Measurements from ENCODE around the gene KLRC4. TPM values are rescaled to one million over a fixed set of nuclear protein-coding genes. Genes with fewer than 3 reads are reported as not detected.

The KLRC4 gene, protein sequence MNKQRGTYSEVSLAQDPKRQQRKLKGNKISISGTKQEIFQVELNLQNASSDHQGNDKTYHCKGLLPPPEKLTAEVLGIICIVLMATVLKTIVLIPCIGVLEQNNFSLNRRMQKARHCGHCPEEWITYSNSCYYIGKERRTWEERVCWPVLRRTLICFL
- total RNA-seq: under 1 TPM in 1 of 2 donors, not detected in 1; 0.91 TPM
- polyA plus RNA-seq: under 1 TPM in 1 of 2 donors, not detected in 1; 0.45 TPM
- long read RNA-seq, donor 1: 0 reads
- long read RNA-seq, donor 2: 0 reads
- long read RNA-seq, donor 3: 0 reads
- long read RNA-seq, donor 4: 0 reads
- long read RNA-seq, donor 5: 0 reads

DNA sequence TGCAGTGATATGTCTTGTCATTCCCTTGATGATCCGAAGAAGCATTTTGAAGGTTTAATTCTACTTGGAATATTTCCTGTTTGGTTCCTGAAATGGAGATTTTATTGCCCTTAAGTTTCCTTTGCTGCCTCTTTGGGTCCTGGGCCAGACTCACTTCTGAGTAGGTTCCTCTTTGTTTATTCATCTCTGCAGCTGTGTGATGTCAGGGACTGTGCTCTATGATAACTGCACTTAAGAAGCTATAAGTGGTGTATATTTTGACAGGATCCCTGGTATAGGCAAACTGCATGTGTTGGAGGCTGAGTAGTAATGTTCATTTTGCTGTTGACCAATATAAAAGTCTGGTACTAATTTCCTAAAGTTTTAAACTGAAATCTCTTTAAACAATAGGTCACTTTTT, at the start of gene KLRC4:
TSS of gene KLRC4 (minus strand) at position 366 of the 400 bp plus-strand sequence. CDS start at position 184, 182 bp downstream.
- H3K36me3 ChIP-seq (ENCODE audit: control insufficient read depth in 4 of 4, insufficient read depth in 4 of 4, low read length in 4 of 4): no peaks in the 10 kb centered on the region
- H3K4me3 ChIP-seq: no peak within 1 kb of the TSS
- ATAC-seq (ENCODE audit: insufficient read depth, low FRiP score) (no peak), DNase-seq (peak in 1 of 3 donors; percentile 6)
- H3K4me1 ChIP-seq (ENCODE audit: control insufficient read depth in 5 of 5, insufficient read depth in 5 of 5, low read length in 5 of 5): no peaks in the 10 kb centered on the region
- no peak within 1 kb of the TSS for H3K27ac ChIP-seq (ENCODE audit: low read depth in 1 of 2, low read length in 1 of 2)
- H3K9ac ChIP-seq (ENCODE audit: insufficient read depth in 1 of 2, low read length in 2 of 2): no peak within 1 kb of the TSS
- TF ChIP-seq, protein P1, sequence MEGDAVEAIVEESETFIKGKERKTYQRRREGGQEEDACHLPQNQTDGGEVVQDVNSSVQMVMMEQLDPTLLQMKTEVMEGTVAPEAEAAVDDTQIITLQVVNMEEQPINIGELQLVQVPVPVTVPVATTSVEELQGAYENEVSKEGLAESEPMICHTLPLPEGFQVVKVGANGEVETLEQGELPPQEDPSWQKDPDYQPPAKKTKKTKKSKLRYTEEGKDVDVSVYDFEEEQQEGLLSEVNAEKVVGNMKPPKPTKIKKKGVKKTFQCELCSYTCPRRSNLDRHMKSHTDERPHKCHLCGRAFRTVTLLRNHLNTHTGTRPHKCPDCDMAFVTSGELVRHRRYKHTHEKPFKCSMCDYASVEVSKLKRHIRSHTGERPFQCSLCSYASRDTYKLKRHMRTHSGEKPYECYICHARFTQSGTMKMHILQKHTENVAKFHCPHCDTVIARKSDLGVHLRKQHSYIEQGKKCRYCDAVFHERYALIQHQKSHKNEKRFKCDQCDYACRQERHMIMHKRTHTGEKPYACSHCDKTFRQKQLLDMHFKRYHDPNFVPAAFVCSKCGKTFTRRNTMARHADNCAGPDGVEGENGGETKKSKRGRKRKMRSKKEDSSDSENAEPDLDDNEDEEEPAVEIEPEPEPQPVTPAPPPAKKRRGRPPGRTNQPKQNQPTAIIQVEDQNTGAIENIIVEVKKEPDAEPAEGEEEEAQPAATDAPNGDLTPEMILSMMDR (IDR thresholded peaks at IDR 0.05; ENCODE audit: control extremely low read depth, extremely low read depth): no peak
- H3K9me3 ChIP-seq (ENCODE audit: control insufficient read depth in 4 of 4, insufficient read depth in 3 of 4, low read length in 3 of 4): no peaks in the 10 kb centered on the region
- no peaks in the 10 kb centered on the region for H3K27me3 ChIP-seq (ENCODE audit: control insufficient read depth in 3 of 3, insufficient read depth in 3 of 3, low read length in 2 of 3)
- WGBS, 2 donors: 24 to 38% methylated on average over 1 of the region's 1 CpG

DNA sequence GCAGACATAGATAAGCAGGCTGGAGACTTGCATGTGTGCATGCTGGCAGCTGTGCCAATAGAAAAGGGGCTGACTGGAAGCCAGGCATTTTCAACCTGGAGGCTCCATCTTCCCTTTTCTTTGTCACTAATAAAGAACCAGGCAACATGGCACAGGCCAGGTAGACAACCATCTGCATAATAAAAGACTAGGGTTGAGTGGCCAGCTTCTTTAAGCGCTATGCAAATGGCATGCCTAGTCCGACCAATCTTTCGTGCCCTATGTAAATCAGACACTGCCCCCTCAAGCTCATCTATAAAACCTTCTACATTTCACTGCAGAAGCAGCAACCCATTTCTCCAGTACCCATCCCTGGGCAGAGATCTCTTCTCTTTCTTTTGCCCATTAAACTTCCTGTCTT, 48.2 kb upstream of the KLRC4 start:
- TF ChIP-seq, protein P1 (IDR thresholded peaks at IDR 0.05; ENCODE audit: control extremely low read depth, extremely low read depth): no peak
- Histone ChIP-seq H3K9me3 (ENCODE audit: control insufficient read depth in 4 of 4, insufficient read depth in 3 of 4, low read length in 3 of 4) (peaks cover 0 to 9% (median 5%) of the 10 kb centered on the region in 4 donors), H3K4me3 (no peak overlapping the region), H3K9ac (ENCODE audit: insufficient read depth in 1 of 2, low read length in 2 of 2) (no peak overlapping the region), H3K4me1 (ENCODE audit: control insufficient read depth in 5 of 5, insufficient read depth in 5 of 5, low read length in 5 of 5) (no peaks in the 10 kb centered on the region), H3K27me3 (ENCODE audit: control insufficient read depth in 3 of 3, insufficient read depth in 3 of 3, low read length in 2 of 3) (no peaks in the 10 kb centered on the region), H3K36me3 (ENCODE audit: control insufficient read depth in 4 of 4, insufficient read depth in 4 of 4, low read length in 4 of 4) (no peaks in the 10 kb centered on the region), H3K27ac (ENCODE audit: low read depth in 1 of 2, low read length in 1 of 2) (no peak overlapping the region)
- DNase-seq (no peak), ATAC-seq (ENCODE audit: insufficient read depth, low FRiP score) (no peak)
- 92 to 95% methylated on average over 3 of the region's 3 CpGs for WGBS, 2 donors

DNA sequence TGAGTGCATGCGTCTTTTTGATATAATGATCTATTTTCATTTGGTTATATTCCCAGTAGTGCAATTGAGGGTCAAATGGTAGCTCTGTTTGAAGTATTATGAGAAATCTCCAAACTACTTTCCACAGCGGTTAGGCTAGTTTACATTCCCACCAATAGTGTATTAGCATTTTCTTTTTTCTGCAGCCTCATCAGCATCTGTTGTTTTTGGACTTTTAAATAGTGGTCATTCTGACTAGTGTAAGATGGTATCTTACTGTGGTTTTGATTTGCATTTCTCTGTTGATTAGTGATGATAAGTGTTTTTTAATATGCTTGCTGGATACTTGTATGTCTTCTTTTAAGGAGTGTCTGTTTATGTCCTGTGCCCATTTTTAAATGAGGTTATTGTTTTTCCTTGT, 47.3 kb upstream of the KLRC4 start:
- Histone ChIP-seq H3K4me3 (no peak overlapping the region), H3K4me1 (ENCODE audit: control insufficient read depth in 5 of 5, insufficient read depth in 5 of 5, low read length in 5 of 5) (no peaks in the 10 kb centered on the region), H3K9me3 (ENCODE audit: control insufficient read depth in 4 of 4, insufficient read depth in 3 of 4, low read length in 3 of 4) (peaks cover 0 to 9% (median 5%) of the 10 kb centered on the region in 4 donors), H3K27ac (ENCODE audit: low read depth in 1 of 2, low read length in 1 of 2) (no peak overlapping the region), H3K36me3 (ENCODE audit: control insufficient read depth in 4 of 4, insufficient read depth in 4 of 4, low read length in 4 of 4) (no peaks in the 10 kb centered on the region), H3K9ac (ENCODE audit: insufficient read depth in 1 of 2, low read length in 2 of 2) (no peak overlapping the region), H3K27me3 (ENCODE audit: control insufficient read depth in 3 of 3, insufficient read depth in 3 of 3, low read length in 2 of 3) (no peaks in the 10 kb centered on the region)
- no peak for ATAC-seq (ENCODE audit: insufficient read depth, low FRiP score)
- 88 to 94% methylated on average over 2 of the region's 2 CpGs for WGBS, 2 donors
- no peak for DNase-seq
- TF ChIP-seq, protein P1 (IDR thresholded peaks at IDR 0.05; ENCODE audit: control extremely low read depth, extremely low read depth): no peak

Measured in lung (tissue), 16 donors.